ENCODE measurements around the gene ARL4A. TPM values are rescaled to one million over a fixed set of nuclear protein-coding genes. Genes with fewer than 3 reads are reported as not detected.

The ARL4A gene
- total and polyA plus RNA-seq, 9 of the 15 experiments (the other 6 are each of a cell fraction or from before 2014, with no cell fraction given), result 118 to 688 (median 172) TPM

- TF ChIP-seq ZFP91 (CRISPR knock-in tag; IDR thresholded peaks at IDR 0.05), result no peak
- no peak for TF ChIP-seq ZMIZ1 (IDR thresholded peaks at IDR 0.05; ENCODE audit: low read depth in 2 of 2, low read length in 2 of 2)
- peak; percentile 54; the same call in 1 of the 2 replicates for TF ChIP-seq POLR2G (IDR thresholded peaks at IDR 0.05; ENCODE audit: low read depth, low read length)
- no peak for TF ChIP-seq ZNF77 (CRISPR knock-in tag; IDR thresholded peaks at IDR 0.05)
- no peak for TF ChIP-seq EGR1 (conservative IDR thresholded peaks at IDR 0.05)
- peak; percentile 53; the same call in 1 of the 2 replicates for TF ChIP-seq ZEB2 (IDR thresholded peaks at IDR 0.05)
- TF ChIP-seq MYBL2 (IDR thresholded peaks at IDR 0.05; ENCODE audit: low read depth), result no peak
- no peak for TF ChIP-seq MYBL2 (CRISPR knock-in tag; IDR thresholded peaks at IDR 0.05; ENCODE audit: borderline replicate concordance)
- no peak for TF ChIP-seq TSC22D4 (tag; IDR thresholded peaks at IDR 0.05)
- TF ChIP-seq PRDM10 (IDR thresholded peaks at IDR 0.05; ENCODE audit: partially characterized antibody), result no peak
- peak; percentile 69 for TF ChIP-seq SUPT5H (IDR thresholded peaks at IDR 0.05)
- no peak for TF ChIP-seq MITF (IDR thresholded peaks at IDR 0.05)
- TF ChIP-seq PATZ1 (CRISPR knock-in tag; IDR thresholded peaks at IDR 0.05; ENCODE audit: borderline replicate concordance), result no peak
- no peak for TF ChIP-seq ELF2 (CRISPR knock-in tag; IDR thresholded peaks at IDR 0.05)
- no peak for TF ChIP-seq NFYB (IDR thresholded peaks at IDR 0.05; ENCODE audit: extremely low read depth, insufficient read length)
Measured at GRCh38 chr7:12692479-12693259, 5.2 kb downstream of the ARL4A start (continued).
